ENCODE data around the gene VPS37C. TPM values are rescaled to one million over a fixed set of nuclear protein-coding genes. Genes with fewer than 3 reads are reported as not detected.
"Not testable (repeated sequence)": the region's sequence is repeated elsewhere in the genome, so short reads cannot be mapped to it uniquely, and the experiment has no call there.

VPS37C gene
- total RNA-seq = 10 to 100 TPM; 13.2 to 21.1 TPM

DNA sequence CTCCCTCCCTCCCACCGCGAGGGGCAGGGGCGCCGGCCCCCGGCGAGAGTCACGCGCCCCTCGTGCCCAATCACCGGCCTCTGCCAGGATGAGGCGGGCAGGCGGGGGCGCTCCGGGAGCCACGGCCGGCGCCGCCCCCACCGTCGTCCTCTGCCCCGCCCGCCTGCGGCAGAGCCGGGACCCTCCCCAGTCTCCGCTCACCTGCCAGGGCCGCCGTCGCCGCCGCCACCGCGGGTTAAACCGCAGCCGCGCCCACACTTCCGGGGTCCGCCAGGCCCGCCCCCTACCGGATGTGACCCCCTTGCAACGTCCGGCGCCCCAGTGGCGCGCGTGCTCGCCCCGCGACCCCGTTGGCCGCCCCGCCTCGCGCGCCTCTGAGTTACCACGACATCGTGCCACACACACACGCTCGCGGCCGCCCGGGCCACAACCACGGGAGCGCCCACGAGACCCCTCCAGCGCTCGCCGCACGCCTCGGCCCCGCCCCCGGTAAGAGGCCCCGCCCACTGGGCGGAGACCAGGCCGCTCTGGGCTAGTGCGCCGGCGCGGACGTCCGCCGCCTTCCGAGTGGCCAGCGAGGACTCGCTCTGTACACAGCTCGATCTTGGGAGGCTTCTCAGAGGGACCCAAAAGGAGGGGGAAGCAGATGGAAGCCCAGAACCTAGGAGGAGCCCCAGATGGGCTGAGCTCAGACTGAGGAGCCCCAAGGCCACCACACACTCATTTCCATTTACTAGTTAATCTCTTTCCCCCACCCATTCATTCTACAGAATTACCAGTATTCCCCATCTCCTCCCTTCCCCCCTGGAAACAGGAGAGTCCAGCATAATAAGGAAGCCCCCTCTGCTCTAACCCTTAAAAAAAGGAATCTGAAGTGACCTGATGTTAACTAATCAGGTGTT is at the start of gene VPS37C:
Gene VPS37C (minus strand): TSS at position 237 of the 902 bp plus-strand sequence. CDS start 22,597 bp downstream, outside the sequence.
- intact Hi-C loops (cut with DNase I) = no loop called here
- H3K4me1 ChIP-seq = peaks cover 52% of the 10 kb centered on the region

DNA sequence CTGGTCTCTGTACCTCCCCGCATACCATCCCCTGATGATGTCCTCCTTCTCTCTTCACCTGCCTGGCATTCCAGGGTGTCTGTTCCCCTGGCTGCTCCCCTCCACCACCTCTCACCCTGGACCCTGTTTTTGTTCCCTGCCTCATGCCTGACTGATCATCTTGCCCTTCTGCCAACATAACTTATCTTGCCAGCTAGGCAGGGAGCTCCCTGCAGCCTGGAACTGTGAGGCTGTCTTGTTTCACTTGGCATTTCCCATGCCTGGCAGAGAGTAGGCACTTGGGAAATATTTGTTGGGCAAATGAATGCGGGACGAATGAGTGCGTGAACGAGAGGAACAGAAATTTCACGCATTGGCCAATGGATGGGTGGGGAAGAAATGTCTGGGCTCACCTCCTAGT is 49.4 kb upstream of the VPS37C start:
- WGBS, 2 donors = no CpG with 5 or more reads among the region's 6 CpGs
- H3K36me3 ChIP-seq (replicated peaks in 1 of 2; ENCODE audit: insufficient read depth in 1 of 2, low read depth in 2 of 2); H3K27ac ChIP-seq; H3K9me3 ChIP-seq; H3K4me1 ChIP-seq; intact Hi-C loops (cut with DNase I); DNase-seq; ATAC-seq; H3K4me3 ChIP-seq; H3K27me3 ChIP-seq: not testable (repeated sequence)

More for the DNA sequence above, at the start of gene VPS37C:
- no peaks in the 10 kb centered on the region for H3K9me3 ChIP-seq
- H3K36me3 ChIP-seq (replicated peaks in 1 of 2; ENCODE audit: insufficient read depth in 1 of 2, low read depth in 2 of 2) = no peaks in the 10 kb centered on the region
- peak within 1 kb of the TSS; percentile 89 to 98 (median 94) for H3K27ac ChIP-seq
- peak within 1 kb of the TSS; percentile 49 to 77 for H3K4me3 ChIP-seq
- H3K27me3 ChIP-seq = no peaks in the 10 kb centered on the region
- 0% methylated on average over 72 of the region's 85 CpGs; no CpG with 5 or more reads in 1 of the 2 donors for WGBS, 2 donors
- ATAC-seq (peak; percentile 91), DNase-seq (peak; percentile 87 to 90 (median 88))
- TF ChIP-seq, protein P1, sequence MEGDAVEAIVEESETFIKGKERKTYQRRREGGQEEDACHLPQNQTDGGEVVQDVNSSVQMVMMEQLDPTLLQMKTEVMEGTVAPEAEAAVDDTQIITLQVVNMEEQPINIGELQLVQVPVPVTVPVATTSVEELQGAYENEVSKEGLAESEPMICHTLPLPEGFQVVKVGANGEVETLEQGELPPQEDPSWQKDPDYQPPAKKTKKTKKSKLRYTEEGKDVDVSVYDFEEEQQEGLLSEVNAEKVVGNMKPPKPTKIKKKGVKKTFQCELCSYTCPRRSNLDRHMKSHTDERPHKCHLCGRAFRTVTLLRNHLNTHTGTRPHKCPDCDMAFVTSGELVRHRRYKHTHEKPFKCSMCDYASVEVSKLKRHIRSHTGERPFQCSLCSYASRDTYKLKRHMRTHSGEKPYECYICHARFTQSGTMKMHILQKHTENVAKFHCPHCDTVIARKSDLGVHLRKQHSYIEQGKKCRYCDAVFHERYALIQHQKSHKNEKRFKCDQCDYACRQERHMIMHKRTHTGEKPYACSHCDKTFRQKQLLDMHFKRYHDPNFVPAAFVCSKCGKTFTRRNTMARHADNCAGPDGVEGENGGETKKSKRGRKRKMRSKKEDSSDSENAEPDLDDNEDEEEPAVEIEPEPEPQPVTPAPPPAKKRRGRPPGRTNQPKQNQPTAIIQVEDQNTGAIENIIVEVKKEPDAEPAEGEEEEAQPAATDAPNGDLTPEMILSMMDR (IDR thresholded peaks at IDR 0.05) = peak in 2 of 7 experiments; percentile 34 to 41
- peak; percentile 52 to 68 (median 56) for TF ChIP-seq POLR2A (IDR thresholded peaks at IDR 0.05)

DNA sequence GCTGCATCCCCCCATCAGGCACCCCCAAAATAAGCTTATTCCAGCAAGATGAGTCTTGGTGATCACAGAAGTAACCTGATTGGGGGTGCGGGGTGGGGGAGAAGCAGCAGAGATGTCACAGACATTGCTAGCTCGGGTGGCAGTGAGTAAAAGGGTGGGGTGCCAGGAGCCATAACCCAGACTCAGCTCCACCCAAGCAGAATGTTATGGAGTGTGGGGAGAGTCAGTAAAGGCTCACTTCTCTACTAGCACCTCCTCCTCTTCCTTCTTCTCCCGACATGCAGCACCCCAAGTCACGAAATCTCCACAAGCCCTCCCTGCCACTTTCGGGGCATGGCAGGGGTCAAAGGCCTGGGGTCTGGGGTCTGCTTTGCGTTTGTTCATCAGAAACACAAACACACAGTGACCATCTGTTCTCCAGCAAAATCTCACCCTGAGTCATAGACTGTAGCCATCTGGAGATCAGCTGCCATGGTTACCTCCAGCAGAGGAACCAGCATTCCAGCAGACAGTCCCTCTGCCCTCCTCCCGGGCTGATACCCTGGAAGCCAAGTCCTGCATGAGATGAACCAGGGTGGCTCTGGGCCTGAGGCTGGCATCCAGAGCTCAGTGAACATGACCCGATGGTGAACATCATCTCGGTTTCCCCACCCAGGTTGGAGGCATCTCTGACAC is 46.5 kb upstream of the VPS37C start:
- ATAC-seq; intact Hi-C loops (cut with DNase I): not testable (repeated sequence)
- no CpG with 5 or more reads among the region's 9 CpGs for WGBS, 2 donors

DNA sequence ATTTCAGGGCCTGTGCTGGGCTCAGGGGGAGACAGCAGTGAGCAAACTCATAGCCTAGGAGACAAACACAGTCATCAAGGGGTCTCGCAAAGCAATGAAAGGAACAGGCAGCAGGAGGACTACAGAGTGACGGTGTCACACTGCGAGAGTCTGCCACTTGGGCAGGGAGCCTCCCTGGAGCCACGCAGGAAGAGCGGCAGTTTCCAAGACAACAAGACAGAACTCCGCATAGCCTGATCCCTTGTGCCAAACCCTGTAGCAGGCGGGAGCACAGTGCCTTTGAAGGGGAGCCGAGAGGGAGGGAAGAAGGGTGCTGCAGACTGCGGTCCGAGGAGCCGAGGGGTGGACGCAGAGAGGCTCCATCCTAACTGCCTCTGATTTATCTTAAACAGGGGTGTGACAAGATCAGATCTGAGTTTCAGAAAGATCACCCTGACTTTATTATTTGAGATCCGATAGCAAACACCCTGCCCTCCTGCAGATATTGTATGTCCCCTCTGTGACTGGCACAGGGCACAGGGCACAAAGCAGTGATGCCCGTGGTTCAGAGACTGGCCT is 43.4 kb upstream of the VPS37C start:
- 68 to 78% methylated on average over 14 of the region's 14 CpGs for WGBS, 2 donors
- H3K4me1 ChIP-seq; H3K27me3 ChIP-seq; H3K27ac ChIP-seq; intact Hi-C loops (cut with DNase I); H3K36me3 ChIP-seq (replicated peaks in 1 of 2; ENCODE audit: insufficient read depth in 1 of 2, low read depth in 2 of 2); H3K9me3 ChIP-seq; DNase-seq; ATAC-seq; H3K4me3 ChIP-seq: not testable (repeated sequence)

More for the DNA sequence above, 46.5 kb upstream of the VPS37C start:
- not testable (repeated sequence) for H3K9me3 ChIP-seq; H3K4me3 ChIP-seq; H3K4me1 ChIP-seq; H3K27ac ChIP-seq; DNase-seq; H3K36me3 ChIP-seq (replicated peaks in 1 of 2; ENCODE audit: insufficient read depth in 1 of 2, low read depth in 2 of 2); H3K27me3 ChIP-seq

DNA sequence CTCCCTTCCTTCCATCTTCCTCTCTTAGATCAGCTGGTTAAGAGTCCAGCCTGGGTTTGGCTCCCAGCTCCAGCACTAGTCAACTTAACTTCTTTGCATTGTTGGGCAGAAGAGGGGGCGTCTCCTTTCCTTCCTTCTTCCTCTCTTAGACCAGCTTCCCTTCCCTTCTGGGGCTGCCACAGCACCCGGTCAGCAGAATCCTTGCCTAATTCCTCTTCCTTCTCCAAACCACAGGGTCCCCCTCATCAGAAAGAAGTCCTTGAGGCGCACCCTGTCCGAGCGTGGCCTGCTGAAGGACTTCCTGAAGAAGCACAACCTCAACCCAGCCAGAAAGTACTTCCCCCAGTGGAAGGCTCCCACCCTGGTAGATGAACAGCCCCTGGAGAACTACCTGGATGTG is 42.6 kb upstream of the VPS37C start:
- H3K27ac ChIP-seq; intact Hi-C loops (cut with DNase I); H3K36me3 ChIP-seq (replicated peaks in 1 of 2; ENCODE audit: insufficient read depth in 1 of 2, low read depth in 2 of 2); H3K4me1 ChIP-seq; H3K4me3 ChIP-seq; H3K9me3 ChIP-seq; H3K27me3 ChIP-seq; DNase-seq; ATAC-seq: not testable (repeated sequence)
- no CpG with 5 or more reads among the region's 5 CpGs for WGBS, 2 donors

DNA sequence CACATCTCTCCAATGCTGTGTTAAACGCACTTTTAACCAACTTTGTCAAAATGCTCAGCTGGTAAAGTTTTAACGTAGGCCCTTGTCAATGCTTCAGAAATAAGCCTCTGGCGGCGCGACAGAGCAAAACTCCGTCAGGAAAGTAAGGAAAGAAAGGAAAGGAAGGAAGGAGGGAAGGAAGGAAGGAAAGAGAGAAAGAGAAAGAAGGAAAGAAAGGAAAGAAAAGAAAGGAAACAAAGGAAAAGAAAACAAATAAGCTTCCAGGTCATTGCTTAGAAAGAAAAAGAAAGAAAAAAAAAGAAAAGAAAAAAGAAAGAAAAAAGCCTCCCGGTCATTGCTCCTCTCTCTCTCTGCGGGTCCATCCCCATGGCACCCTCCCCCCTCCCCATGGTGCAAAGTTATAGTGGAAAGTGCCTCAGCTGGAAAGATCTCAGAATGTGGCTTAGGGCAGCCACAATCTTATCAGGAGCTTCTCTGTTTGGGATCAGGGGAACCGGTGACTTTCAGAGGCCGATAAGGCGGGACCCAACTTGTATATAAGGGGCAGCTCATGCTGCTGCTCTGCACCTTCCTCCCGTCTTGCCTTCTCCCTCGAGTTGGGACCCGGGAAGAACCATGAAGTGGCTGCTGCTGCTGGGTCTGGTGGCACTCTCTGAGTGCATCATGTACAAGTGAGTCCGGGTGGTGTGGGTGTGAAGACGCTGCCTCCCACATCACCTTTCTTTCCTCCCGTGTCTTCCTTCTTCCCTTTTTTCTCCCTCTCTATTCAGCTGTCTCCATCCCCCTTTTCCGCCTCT is 41.9 kb upstream of the VPS37C start, which contains the start of gene PGA3:
Gene PGA3 (plus strand): TSS at position 566 of the 797 bp plus-strand sequence. CDS start 50 bp downstream, at position 616.
- not testable (repeated sequence) for H3K27ac ChIP-seq

More for the DNA sequence above, 41.9 kb upstream of the VPS37C start, which contains the start of gene PGA3:
- ATAC-seq; H3K9me3 ChIP-seq; H3K4me3 ChIP-seq; DNase-seq; H3K27me3 ChIP-seq; H3K4me1 ChIP-seq; H3K36me3 ChIP-seq (replicated peaks in 1 of 2; ENCODE audit: insufficient read depth in 1 of 2, low read depth in 2 of 2); intact Hi-C loops (cut with DNase I): not testable (repeated sequence)
- 57 to 70% methylated on average over 11 to 12 of the region's 18 CpGs for WGBS, 2 donors

Data from body of pancreas (tissue), 4 donors.